ENCODE measurements around the gene PGAP3.

Gene PGAP3

DNA sequence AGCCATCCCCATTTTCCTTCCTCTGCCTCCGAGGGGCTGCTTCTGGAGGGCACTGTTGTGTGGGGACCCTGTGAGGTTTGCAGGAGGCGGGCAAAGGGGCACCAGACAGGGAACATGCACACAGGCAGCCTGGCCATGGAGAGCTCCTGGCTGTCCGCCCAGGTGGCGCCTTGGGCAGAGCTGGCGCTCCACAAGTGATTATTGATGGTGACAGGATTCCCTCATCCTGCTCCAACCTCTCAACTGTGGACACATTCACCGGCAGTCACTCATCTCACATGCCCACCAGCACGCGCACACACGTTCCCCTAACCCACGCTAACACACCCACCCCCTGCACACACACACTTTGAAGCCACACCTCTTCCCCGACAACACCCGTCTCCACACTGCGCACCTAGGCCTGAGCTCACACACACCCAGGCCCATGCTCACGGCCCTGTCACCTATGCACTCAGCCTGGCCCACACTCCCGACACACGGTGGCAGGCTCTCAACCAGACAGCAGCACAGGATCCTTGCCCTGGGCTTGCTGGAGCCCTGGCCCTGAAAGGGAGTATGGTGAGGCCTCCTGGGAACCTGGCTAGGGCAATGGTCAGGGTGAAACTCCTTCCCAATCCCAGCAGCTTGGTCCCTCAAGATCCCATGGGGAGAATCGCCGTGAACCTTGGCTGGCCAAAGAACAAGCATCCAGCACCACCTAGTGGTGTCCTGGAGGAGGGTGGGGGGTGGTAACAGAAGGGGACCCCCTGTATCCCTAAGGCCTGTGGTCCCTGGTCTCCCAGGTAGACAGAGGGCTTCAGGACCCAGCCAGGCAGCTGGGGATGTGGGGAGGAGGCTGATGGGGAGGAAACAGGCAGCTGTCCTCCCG lies 16.0 kb downstream of the PGAP3 start:
- DNase-seq, result no peak

- DNase-seq, result no peak
Measured at GRCh38 chr17:39670746-39671145, 17.1 kb downstream of the PGAP3 start.

- no peak for DNase-seq
Measured at GRCh38 chr17:39669897-39670735, 17.7 kb downstream of the PGAP3 start.

DNA sequence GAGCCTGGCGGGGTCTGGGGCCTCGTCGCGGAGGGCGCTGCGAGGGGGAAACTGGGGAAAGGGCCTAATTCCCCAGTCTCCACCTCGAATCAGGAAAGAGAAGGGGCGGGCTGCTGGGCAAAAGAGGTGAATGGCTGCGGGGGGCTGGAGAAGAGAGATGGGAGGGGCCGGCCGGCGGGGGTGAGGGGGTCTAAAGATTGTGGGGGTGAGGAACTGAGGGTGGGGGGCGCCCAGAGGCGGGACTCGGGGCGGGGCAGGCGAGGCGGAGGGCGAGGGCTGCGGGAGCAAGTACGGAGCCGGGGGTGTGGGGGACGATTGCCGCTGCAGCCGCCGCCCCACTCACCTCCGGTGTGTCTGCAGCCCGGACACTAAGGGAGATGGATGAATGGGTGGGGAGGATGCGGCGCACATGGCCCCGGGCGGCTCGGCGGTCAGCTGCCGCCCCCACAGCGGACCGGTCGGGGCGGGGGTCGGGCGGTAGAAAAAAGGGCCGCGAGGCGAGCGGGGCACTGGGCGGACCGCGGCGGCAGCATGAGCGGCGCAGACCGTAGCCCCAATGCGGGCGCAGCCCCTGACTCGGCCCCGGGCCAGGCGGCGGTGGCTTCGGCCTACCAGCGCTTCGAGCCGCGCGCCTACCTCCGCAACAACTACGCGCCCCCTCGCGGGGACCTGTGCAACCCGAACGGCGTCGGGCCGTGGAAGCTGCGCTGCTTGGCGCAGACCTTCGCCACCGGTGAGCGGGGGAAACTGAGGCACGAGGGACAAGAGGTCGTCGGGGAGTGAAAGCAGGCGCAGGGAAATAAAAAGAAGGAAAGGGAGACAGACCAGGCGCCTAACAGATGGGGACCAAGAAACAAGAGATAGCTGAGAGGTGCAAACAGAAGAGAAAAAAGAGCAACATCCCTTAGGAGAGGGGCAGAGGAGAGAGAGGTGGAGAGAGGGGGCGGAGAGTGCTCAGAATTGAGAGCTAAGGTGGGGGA lies 19.6 kb downstream of the PGAP3 start, which contains the start of gene PNMT:
Gene PNMT, plus strand, starts transcription at position 509 of the 980 bp plus-strand sequence. Its CDS starts 23 bp downstream, at position 532.
- DNase-seq, result peak; percentile 75

- DNase-seq, result no peak
Measured at GRCh38 chr17:39667262-39667944, 20.5 kb downstream of the PGAP3 start.

DNA sequence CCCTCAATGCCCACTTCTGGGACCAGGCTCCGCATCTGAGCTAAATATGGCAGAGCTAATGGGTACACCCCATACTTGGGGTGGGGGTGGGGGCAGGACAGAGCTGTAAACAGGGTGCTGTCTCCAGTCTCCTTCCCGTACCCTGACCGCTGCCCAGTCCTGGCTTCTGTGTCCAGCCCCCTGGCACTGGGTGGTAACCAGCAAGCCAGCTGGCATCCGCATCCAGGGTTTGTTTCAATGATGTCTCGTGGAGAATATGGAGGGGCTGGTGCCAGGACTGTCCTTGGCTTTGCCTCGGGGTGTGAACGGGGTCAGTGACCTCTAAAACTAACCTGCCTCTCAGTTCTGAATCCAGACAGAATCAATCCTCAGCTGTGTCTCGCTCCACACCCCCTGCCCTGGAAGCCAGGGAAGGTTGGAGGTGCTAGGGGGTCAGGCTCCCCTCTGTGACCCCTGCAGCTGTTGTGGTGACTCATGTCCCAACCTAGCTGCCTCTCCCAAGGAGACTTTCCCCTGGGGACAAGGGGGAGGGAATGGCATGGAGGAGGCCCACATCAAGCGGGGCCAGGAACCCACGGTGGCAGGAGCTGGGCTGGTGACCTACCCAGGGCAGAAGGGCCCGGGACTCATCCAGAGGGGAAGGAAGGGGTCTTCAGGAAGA lies 21.1 kb downstream of the PGAP3 start:
- no peak for DNase-seq

DNA sequence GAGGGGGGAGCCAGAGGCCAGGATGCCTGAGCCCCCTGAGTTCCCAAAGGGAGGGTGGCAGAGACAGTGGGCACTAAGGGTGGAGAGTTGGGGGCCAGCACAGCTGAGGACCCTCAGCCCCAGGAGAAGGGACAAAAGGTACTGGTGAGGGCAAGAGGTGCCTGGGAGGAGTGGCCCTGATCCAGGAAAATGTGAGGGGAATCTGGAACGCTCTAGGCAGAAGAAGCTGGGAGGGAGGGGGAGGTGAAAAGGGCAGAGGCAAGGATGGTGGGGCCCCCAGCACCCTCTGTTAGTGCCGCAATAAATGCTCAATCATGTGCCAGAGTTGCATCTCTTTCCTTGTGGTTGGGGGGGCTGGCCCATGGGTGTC lies 21.6 kb downstream of the PGAP3 start:
- DNase-seq, result no peak

- DNase-seq, result no peak
Measured at GRCh38 chr17:39665642-39666224, 22.1 kb downstream of the PGAP3 start.

DNA sequence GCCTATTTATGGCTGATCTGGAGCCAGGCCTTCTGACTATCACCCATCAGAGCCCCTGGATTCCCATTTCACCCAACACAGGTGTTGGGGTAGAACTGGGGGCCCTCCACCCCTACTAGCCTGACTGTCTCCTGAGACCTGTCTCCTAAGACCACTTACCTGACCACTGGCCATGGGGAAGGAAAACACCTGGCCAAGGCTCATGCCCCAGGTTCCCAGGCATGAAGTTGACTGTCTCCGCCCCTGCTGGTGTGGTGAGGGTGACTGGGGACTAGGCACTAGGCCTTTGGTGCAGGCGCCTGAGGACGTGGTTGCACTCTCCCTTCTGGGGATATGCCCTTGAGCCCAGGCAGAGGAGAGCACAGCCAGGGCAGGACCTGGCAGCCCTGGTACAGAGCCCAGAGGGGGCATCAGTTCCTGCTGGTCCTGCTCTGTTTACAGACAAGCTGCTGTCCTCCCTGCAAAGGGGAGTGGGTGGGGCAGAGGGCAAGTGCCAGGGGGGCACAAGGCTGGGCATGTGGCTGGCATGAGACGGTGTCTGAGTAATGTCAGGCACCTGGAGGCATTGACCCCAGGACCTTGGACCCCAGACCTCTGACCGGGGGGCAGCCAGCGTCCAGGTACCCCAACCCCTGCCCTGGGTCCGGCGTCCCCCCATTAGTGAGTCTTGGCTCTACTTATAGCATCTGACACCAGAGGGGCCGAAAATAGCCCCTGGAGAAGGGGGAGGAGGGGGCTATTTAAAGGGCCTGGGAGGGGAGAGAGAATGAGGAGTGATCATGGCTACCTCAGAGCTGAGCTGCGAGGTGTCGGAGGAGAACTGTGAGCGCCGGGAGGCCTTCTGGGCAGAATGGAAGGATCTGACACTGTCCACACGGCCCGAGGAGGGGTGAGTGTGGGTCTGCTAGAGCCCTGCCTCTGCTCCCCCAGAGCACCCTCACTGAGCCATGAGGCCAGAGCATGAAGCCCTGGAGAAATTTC lies 23.0 kb downstream of the PGAP3 start, which contains the start of gene TCAP:
Gene TCAP, plus strand, starts transcription at position 769 of the 981 bp plus-strand sequence. Its CDS starts 11 bp downstream, at position 780.
- no peak for DNase-seq

GRCh38 chr17:39663688-39664580 lies 23.9 kb downstream of the PGAP3 start:
- DNase-seq, result no peak

DNA sequence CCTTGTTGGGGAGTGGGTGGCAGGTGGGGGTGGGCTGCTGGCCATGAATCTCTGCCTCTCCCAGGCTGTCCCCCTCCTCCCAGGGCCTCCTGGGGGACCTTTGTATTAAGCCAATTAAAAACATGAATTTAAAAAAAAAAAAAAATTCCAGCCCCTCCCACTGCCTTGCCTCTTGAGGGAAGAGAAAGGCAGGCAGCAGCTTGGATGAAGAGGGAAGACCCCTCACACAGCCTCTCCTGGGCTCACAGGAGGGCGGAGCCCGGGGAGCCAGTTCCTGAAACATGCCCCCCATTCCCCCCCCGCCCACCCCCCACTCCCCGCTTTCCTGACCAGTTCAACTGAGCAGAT lies 24.5 kb downstream of the PGAP3 start:
- DNase-seq, result no peak

- no peak for DNase-seq
Measured at GRCh38 chr17:39662551-39663339, 25.1 kb downstream of the PGAP3 start.

- no peak for DNase-seq
Measured at GRCh38 chr17:39661744-39662541, 25.9 kb downstream of the PGAP3 start.

DNA sequence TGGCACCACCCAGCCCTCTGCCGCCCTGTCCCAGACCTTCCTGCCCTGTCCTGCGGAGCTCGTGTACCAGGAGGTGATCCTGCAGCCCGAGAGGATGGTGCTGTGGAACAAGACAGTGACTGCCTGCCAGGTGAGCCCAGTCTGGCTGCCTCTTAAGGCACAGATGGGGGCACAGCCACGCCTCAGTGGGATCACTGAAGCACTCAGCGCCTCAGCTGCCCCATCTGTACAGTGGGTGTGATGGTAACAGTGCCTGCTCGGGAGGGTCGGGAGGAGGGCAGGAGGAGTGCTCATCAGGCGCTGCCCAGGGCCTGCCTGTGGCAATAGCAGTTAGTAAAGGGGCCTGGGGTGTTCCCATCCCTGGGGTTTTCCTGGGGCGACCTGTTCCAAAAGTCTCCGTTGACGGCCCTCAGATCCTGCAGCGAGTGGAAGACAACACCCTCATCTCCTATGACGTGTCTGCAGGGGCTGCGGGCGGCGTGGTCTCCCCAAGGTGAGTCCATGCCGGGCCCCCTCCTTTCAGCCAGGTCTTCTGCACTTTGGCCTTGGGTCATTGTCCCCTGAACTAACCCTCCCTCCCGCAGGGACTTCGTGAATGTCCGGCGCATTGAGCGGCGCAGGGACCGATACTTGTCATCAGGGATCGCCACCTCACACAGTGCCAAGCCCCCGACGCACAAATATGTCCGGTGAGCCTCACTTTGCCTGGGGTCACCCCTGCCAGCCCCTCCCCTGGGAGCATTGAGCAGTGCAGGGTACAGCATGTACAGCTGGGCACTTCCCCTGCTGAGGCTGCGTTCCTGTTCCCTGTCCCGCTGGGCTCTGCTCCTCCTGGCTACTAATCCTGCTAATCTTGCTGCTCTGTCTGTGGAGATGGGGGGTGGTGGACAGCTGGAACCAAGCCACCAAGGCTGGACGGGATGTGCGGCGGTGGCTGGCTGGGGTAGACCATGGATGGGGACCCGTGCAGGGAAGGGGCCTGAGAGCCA lies 27.2 kb downstream of the PGAP3 start:
- DNase-seq, result no peak

GRCh38 chr17:39660011-39660360 lies 27.9 kb downstream of the PGAP3 start:
- DNase-seq, result no peak
